Endodermal cell (in vitro differentiated cells): ENCODE measurements around the gene PABPN1L. TPM values are rescaled to one million over a fixed set of nuclear protein-coding genes. Genes with fewer than 3 reads are reported as not detected.
"Not testable (repeated sequence)": the region's sequence is repeated elsewhere in the genome, so short reads cannot be mapped to it uniquely, and the experiment has no call there.

Experiments
- DNase-seq: peaks from one replicate; pipeline ENCODE4 v3.0.0-alpha.2; 2017
- H3K27ac ChIP-seq: 2 replicates; pipeline ENCODE4 v1.5.1; 2013; ENCODE audit warnings: mild to moderate bottlenecking, low read depth, low read length, moderate library complexity
- H3K27me3 ChIP-seq: 2 replicates; pipeline ENCODE4 v1.6.1; 2013; ENCODE audit warnings: mild to moderate bottlenecking, low read length, moderate library complexity; ENCODE audit not compliant: insufficient read depth, control insufficient read depth, poor library complexity, severe bottlenecking
- H3K36me3 ChIP-seq: 2 replicates; pipeline ENCODE4 v1.7.0; 2013; ENCODE audit warnings: mild to moderate bottlenecking, low read length, moderate library complexity; ENCODE audit not compliant: control insufficient read depth, insufficient read depth
- H3K4me1 ChIP-seq: one replicate; pipeline ENCODE4 v1.7.0; 2013; ENCODE audit warnings: low read length; ENCODE audit not compliant: control insufficient read depth, insufficient read depth
- H3K4me3 ChIP-seq: 2 replicates; pipeline ENCODE4 v1.5.1; 2013; ENCODE audit warnings: mild to moderate bottlenecking, low read length, moderate library complexity
- H3K9ac ChIP-seq: 2 replicates; pipeline ENCODE4 v1.6.1; 2013; ENCODE audit warnings: mild to moderate bottlenecking, low read length, moderate library complexity; ENCODE audit not compliant: poor library complexity, severe bottlenecking; ENCODE audit errors: extremely low read depth
- H3K9me3 ChIP-seq: 2 replicates; pipeline ENCODE4 v1.6.1; 2013; ENCODE audit warnings: mild to moderate bottlenecking, low read length, moderate library complexity; ENCODE audit not compliant: control insufficient read depth
- H3K27ac Mint-ChIP-seq: 2 replicates; pipeline ENCODE4 v1.8.0; 2020; ENCODE audit warnings: mixed read lengths
- H3K27me3 Mint-ChIP-seq: 2 replicates; pipeline ENCODE4 v1.8.0; 2021; ENCODE audit warnings: mild to moderate bottlenecking, mixed read lengths; ENCODE audit not compliant: insufficient read depth
- H3K36me3 Mint-ChIP-seq: 2 replicates; pipeline ENCODE4 v1.8.0; 2020; ENCODE audit warnings: low read depth, mixed read lengths
- H3K4me1 Mint-ChIP-seq: 2 replicates; pipeline ENCODE4 v1.8.0; 2020; ENCODE audit warnings: mixed read lengths
- H3K4me3 Mint-ChIP-seq: 2 replicates; pipeline ENCODE4 v1.8.0; 2020; ENCODE audit warnings: mild to moderate bottlenecking, moderate library complexity, mixed read lengths
- H3K9me3 Mint-ChIP-seq: 2 replicates; pipeline ENCODE4 v1.8.0; 2020; ENCODE audit warnings: mild to moderate bottlenecking, mixed read lengths
- WGBS, 2 experiments: methylation state at CpG; one replicate each; pipeline versions ENCODE4 v1.1.5 to v1.1.7; 2013; ENCODE audit warnings: missing lambda C conversion rate in 2 of 2, mixed read lengths in 1 of 2; ENCODE audit not compliant: insufficient coverage in 1 of 2, insufficient read length in 1 of 2; 5-methylcytosine and 5-hydroxymethylcytosine counted together
- total RNA-seq, 2 donors: library from RNA; stranded (reverse); fragmentation: NEBNext Ultra II Directional in 1 of 2; extraction: Animal tissue kit (Norgen Biotek cat#: 25700) in 1 of 2; gene quantifications; 2 replicates in 1 of 2; 3 replicates in 1 of 2; pipeline ENCODE4 v1.2.1, GENCODE V29; 2021
- TF ChIP-seq, protein P1 (sequence below): fragments of 200-600 bp; sonication (generic); conservative IDR thresholded peaks from 2 replicates; pipeline ENCODE4 v1.5.0; 2021; ENCODE audit warnings: antibody characterized with exemption, mild to moderate bottlenecking

PABPN1L gene
- total RNA-seq, 2 donors from 2014 or later, result not detected

DNA sequence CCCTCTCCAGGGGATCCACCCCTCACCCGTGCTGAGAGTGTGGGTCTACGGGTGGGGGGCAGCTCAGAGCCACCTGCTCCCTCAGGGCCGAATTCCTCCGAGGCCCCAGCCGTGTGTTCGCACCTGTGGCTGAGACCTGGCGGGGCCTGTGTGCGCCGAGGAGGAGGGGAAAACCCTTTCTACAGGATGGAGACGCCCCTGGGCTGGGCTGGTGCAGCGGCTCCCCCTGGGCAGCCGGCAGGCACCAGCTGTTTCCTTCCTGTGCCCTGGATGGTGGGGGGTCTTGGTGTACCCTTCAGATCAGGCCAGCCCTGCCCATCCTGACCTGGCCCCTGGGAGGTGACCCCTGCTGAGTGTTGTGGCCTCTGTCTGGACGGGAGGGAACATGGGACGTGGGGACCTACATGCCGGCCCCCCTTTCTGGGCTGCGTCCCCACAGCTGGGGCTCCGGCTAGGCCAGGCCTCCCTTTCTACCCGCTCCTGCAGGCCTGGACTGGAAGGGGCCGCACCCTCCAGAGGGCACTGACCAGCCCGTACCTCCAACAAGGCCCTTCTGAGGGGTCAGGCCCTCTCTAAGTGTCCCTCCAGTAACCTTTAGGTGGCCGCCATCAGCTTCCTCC lies 28.3 kb upstream of the PABPN1L start:
- Mint-ChIP-seq H3K36me3 (no peaks in the 10 kb centered on the region), H3K27me3 (no peaks in the 10 kb centered on the region), H3K4me3 (no peak overlapping the region), H3K27ac (no peak overlapping the region), H3K9me3 (no peaks in the 10 kb centered on the region), H3K4me1 (no peaks in the 10 kb centered on the region)
- Histone ChIP-seq H3K4me1 (no peaks in the 10 kb centered on the region), H3K9ac (no peak overlapping the region), H3K27ac (no peak overlapping the region), H3K4me3 (no peak overlapping the region), H3K9me3 (no peaks in the 10 kb centered on the region), H3K36me3 (no peaks in the 10 kb centered on the region), H3K27me3 (no peaks in the 10 kb centered on the region)
- TF ChIP-seq, protein P1, sequence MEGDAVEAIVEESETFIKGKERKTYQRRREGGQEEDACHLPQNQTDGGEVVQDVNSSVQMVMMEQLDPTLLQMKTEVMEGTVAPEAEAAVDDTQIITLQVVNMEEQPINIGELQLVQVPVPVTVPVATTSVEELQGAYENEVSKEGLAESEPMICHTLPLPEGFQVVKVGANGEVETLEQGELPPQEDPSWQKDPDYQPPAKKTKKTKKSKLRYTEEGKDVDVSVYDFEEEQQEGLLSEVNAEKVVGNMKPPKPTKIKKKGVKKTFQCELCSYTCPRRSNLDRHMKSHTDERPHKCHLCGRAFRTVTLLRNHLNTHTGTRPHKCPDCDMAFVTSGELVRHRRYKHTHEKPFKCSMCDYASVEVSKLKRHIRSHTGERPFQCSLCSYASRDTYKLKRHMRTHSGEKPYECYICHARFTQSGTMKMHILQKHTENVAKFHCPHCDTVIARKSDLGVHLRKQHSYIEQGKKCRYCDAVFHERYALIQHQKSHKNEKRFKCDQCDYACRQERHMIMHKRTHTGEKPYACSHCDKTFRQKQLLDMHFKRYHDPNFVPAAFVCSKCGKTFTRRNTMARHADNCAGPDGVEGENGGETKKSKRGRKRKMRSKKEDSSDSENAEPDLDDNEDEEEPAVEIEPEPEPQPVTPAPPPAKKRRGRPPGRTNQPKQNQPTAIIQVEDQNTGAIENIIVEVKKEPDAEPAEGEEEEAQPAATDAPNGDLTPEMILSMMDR, result no peak
- no peak for DNase-seq
- WGBS, 2 experiments, result 86 to 88% methylated on average over 12 to 21 of the region's 21 CpGs

DNA sequence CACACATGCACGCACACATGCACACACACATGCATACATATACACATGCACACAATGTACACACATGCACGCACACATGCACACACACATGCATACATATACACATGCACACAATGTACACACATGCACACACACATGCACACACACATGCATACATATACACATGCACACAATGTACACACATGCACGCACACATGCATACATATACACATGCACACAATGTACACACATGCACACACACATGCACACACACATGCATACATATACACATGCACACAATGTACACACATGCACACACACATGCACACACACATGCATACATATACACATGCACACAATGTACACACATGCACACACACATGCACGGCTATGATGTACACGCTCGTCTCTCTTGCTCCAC lies 27.8 kb upstream of the PABPN1L start:
- H3K27ac Mint-ChIP-seq, H3K36me3 ChIP-seq, H3K9ac ChIP-seq, H3K9me3 ChIP-seq, H3K4me3 ChIP-seq, H3K36me3 Mint-ChIP-seq, H3K27me3 ChIP-seq, H3K27ac ChIP-seq, H3K4me1 Mint-ChIP-seq, H3K4me1 ChIP-seq, H3K9me3 Mint-ChIP-seq, H3K27me3 Mint-ChIP-seq, DNase-seq, H3K4me3 Mint-ChIP-seq: not testable (repeated sequence)
- WGBS, 2 experiments, result 96 to 97% methylated on average over 3 of the region's 6 CpGs

DNA sequence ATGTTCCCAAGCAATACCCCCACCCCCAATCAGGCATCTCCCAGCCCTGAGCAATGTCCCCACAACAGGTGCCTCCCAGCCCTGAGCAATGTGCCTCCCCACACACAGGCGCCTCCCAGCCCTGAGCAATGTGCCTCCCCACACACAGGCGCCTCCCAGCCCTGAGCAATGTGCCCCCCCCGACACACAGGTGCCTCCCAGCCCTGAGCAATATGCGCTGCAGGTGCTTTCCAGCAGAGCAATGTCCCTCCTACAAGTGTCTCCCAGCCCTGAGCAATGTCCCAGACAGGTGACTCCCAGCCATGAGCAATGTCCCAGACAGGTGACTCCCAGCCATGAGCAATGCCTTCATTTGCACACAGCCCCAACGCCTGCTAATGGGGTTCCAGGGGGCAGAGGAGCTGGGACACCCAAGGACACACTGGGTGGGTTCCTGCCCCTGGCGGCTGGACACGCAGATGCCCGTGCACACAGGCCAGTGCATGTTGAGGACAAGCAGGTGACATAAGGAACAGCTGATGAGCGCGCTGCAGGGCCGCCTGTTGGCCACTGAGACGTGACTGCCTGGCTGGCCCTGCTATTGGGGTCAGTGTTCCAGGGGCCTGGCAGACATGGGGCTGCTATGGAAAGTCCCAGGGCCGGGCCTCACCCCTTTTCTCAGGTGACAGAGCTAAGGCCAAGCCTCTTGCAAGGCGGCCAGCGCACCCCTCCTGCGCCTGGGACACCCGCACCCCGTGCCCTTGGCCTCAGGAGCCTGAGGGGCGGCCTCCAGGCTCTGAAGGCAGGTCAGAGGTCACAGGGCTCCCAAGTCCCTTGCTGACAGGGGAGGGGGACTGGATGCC lies 26.9 kb upstream of the PABPN1L start:
- TF ChIP-seq, protein P1, result no peak
- H3K9me3 ChIP-seq, result no peaks in the 10 kb centered on the region
- H3K9ac ChIP-seq, result no peak overlapping the region
- Mint-ChIP-seq H3K4me3 (no peak overlapping the region), H3K27ac (no peak overlapping the region), H3K4me1 (no peaks in the 10 kb centered on the region), H3K9me3 (no peaks in the 10 kb centered on the region), H3K27me3 (no peaks in the 10 kb centered on the region), H3K36me3 (no peaks in the 10 kb centered on the region)
- H3K27me3 ChIP-seq, result no peaks in the 10 kb centered on the region
- H3K36me3 ChIP-seq, result no peaks in the 10 kb centered on the region
- no peak overlapping the region for H3K27ac ChIP-seq
- H3K4me1 ChIP-seq, result no peaks in the 10 kb centered on the region
- H3K4me3 ChIP-seq, result no peak overlapping the region
- 87 to 95% methylated on average over 6 to 19 of the region's 19 CpGs for WGBS, 2 experiments
- DNase-seq, result no peak
